Heart left ventricle (tissue), 13 donors: ENCODE measurements around the gene IDUA.

Source experiments
- CTCF ChIP-seq, 12 donors: fragments of 200-600 bp; sonication (generic) in 4 of 12; IDR thresholded peaks; one replicate each; pipeline versions ENCODE4 v1.5.0 to v1.8.0; 2018 to 2022; ENCODE audit warnings: antibody characterized with exemption in 12 of 12, mild to moderate bottlenecking in 5 of 12
- POLR2A ChIP-seq, 2 donors: fragments of 450-650 bp; IDR thresholded peaks; one replicate each; pipeline ENCODE4 v1.6.1; 2017; ENCODE audit warnings: antibody characterized with exemption in 2 of 2, mild to moderate bottlenecking in 2 of 2, moderate library complexity in 2 of 2
- donor health status: ischemic (EF 13 %, LVEDD 7.1; RV severe dilation, severe dysfunction).
- donor health status: DM: no; HTN: yes; CAD: no.
- donor health status: DM: no; HTN: no; CAD: no.
- donor health status: ischemic (EF 25% LVEDD 6.9; RV normal size, moderate dysfunction).
- donor health status: ischemic (EF 25% LVEDD 5.7; RV mildly dilated, moderate dysfunction).
- donor health status: ischemic (EF 35%, LVEDD 5.7; RV mildly dilated, moderate dysfunction).
- donor health status: nonischemic (EF 11% LVEDD 7.7; RV severe dilation, severe dysfunction).
- donor health status: DM: yes; HTN: yes; CAD: no.
- donor health status: PGD.
- donor health status: ischemic (EF 29% LVEDD 5.4; RV normal size, mild dysfunction).
- donor health status: nonischemic (EF 23%, LVEDD 6.1; RV moderate dilation, normal function).

- TF ChIP-seq CTCF (IDR thresholded peaks at IDR 0.05) (no peak), POLR2A (IDR thresholded peaks at IDR 0.05) (no peak)
Observed at GRCh38 chr4:1043162-1043561, 56.3 kb downstream of the IDUA start.
